Ovary (tissue), 9 donors: ENCODE measurements around the gene ARMH3. TPM values are rescaled to one million over a fixed set of nuclear protein-coding genes. Genes with fewer than 3 reads are reported as not detected.

Experiments
- DNase-seq, 5 donors: peaks; one replicate each; pipeline ENCODE4 v3.0.0-alpha.2; 2019 to 2020
- H3K27ac ChIP-seq, 2 donors: fragments of 200-600 bp; one replicate each; pipeline versions ENCODE4 v1.5.1 to v1.8.0; 2019 to 2022
- H3K27me3 ChIP-seq: fragments of 200-600 bp; one replicate; pipeline ENCODE4 v1.8.0; 2022
- H3K36me3 ChIP-seq: fragments of 200-600 bp; sonication (generic); one replicate; pipeline ENCODE4 v1.5.1; 2019
- H3K4me1 ChIP-seq: one replicate; pipeline ENCODE4 v1.8.1; 2013; ENCODE audit warnings: mild to moderate bottlenecking, moderate library complexity; ENCODE audit not compliant: insufficient read depth
- H3K4me3 ChIP-seq: fragments of 200-600 bp; sonication (generic); one replicate; pipeline ENCODE4 v1.5.1; 2017
- H3K9me3 ChIP-seq, 2 donors: fragments of 200-600 bp in 1 of 2; sonication (generic) in 1 of 2; one replicate each; pipeline versions ENCODE4 v1.5.1 to v1.8.1; 2013 to 2019; ENCODE audit warnings: mild to moderate bottlenecking in 1 of 2, moderate library complexity in 1 of 2
- CTCF ChIP-seq, 3 donors: fragments of 450-650 bp in 2 of 3; fragments of 200-600 bp in 1 of 3; IDR thresholded peaks; one replicate each; pipeline versions ENCODE4 v1.5.1 to v1.8.0; 2016 to 2022; ENCODE audit warnings: antibody characterized with exemption in 3 of 3, mild to moderate bottlenecking in 1 of 3
- EP300 ChIP-seq: sonication (generic); formaldehyde crosslinking; IDR thresholded peaks from one replicate; pipeline ENCODE4 v1.6.1; 2017; ENCODE audit warnings: antibody characterized with exemption
- POLR2A ChIP-seq: fragments of 450-650 bp; IDR thresholded peaks from one replicate; pipeline ENCODE4 v1.6.1; 2017; ENCODE audit warnings: antibody characterized with exemption, mild to moderate bottlenecking, moderate library complexity
- WGBS, 3 donors: extraction: QIAGEN DNeasy Blood & Tissue Kit in 1 of 3; methylation state at CpG; one replicate each; pipeline versions ENCODE4 v1.1.5 to v1.1.7; 2013 to 2017; 5-methylcytosine and 5-hydroxymethylcytosine counted together
- intact Hi-C, 4 donors: fragments of 100-400 bp; cut with DNase I; formaldehyde crosslinking; loops; one replicate each; pipeline versions ENCODE4 v1.11.0 to v1.15.1; 2022 to 2023
- polyA plus RNA-seq, 2 donors: library from polyadenylated mRNA; stranded (reverse); fragments of 200-250 nt in 1 of 2; fragments of 350-450 nt in 1 of 2; fragmentation: Illumina TruSeq in 1 of 2; extraction: RNeasy Lipid Tissue Mini Kit (QIAGEN cat#74804) in 1 of 2; gene quantifications; one replicate each; pipeline ENCODE4 v1.2.3, GENCODE V29; 2013 to 2014
- total RNA-seq, 7 donors: library from RNA; depleted of rRNA in 2 of 7; stranded (reverse); fragments of >200 nt in 2 of 7; fragmentation: NEBNext Ultra II Directional in 3 of 7; extraction: Animal tissue kit (Norgen Biotek cat#: 25700) in 3 of 7; gene quantifications; one replicate each; pipeline versions ENCODE4 v1.1.0 to v1.2.4, GENCODE V29; 2016 to 2023
- donor health status: DM: no; HTN: no; CAD: no; lungs with moderate emphysema.
- donor health status: DM: no; HTN: no; CAD: no.
- donor health status: Bipolar disorder and iron deficiency.
- donor health status: DM: yes; HTN: yes; CAD: no.
- donor health status: DM: no; HTN: no; CAD: no.
- donor health status: DM: yes; HTN: yes; CAD: no.

ARMH3 gene
- total and polyA plus RNA-seq, 9 donors = 9.1 to 24.2 (median 18.1) TPM

GRCh38 chr10:101889256-101890210 lies 166.4 kb downstream of the ARMH3 start:
- Histone ChIP-seq H3K4me1 (no peaks in the 10 kb centered on the region), H3K27ac (no peak overlapping the region), H3K9me3 (no peaks in the 10 kb centered on the region), H3K27me3 (no peaks in the 10 kb centered on the region), H3K36me3 (no peaks in the 10 kb centered on the region), H3K4me3 (no peak overlapping the region)
- peak; percentile 35 to 75 (median 56) for DNase-seq
- peak in 1 of 3 donors; percentile 30 for TF ChIP-seq CTCF (IDR thresholded peaks at IDR 0.05)
- TF ChIP-seq POLR2A = no peak
- no peak for TF ChIP-seq EP300
- WGBS, 3 donors = 58 to 66% (median 65%) methylated on average over 5 of the region's 5 CpGs
- intact Hi-C loops = loop anchor here in 2 of 4 donors (5.0 to 10.0 kb wide), 2 partner anchors 123 to 125 kb away; no protein-coding TSS in a partner anchor

GRCh38 chr10:101888251-101888949 lies 167.6 kb downstream of the ARMH3 start:
- Histone ChIP-seq H3K27ac (no peak overlapping the region), H3K4me3 (no peak overlapping the region), H3K27me3 (no peaks in the 10 kb centered on the region), H3K4me1 (no peaks in the 10 kb centered on the region), H3K9me3 (no peaks in the 10 kb centered on the region), H3K36me3 (no peaks in the 10 kb centered on the region)
- TF ChIP-seq CTCF (IDR thresholded peaks at IDR 0.05) (no peak), POLR2A (no peak), EP300 (no peak)
- WGBS, 3 donors = 92 to 97% (median 93%) methylated on average over 2 of the region's 2 CpGs
- intact Hi-C loops = no loop called here
- no peak for DNase-seq

GRCh38 chr10:101887775-101888174 lies 168.2 kb downstream of the ARMH3 start:
- DNase-seq = no peak
- no peak for TF ChIP-seq EP300
- no peak for TF ChIP-seq CTCF (IDR thresholded peaks at IDR 0.05)
- no peak for TF ChIP-seq POLR2A
- H3K4me1 ChIP-seq = no peaks in the 10 kb centered on the region
- H3K9me3 ChIP-seq = no peaks in the 10 kb centered on the region
- H3K27me3 ChIP-seq = no peaks in the 10 kb centered on the region
- intact Hi-C loops = no loop called here
- no peak overlapping the region for H3K27ac ChIP-seq
- H3K4me3 ChIP-seq = no peak overlapping the region
- WGBS, 3 donors = 63 to 66% (median 63%) methylated on average over 5 of the region's 5 CpGs
- H3K36me3 ChIP-seq = no peaks in the 10 kb centered on the region

- Histone ChIP-seq H3K36me3 (no peaks in the 10 kb centered on the region), H3K9me3 (no peaks in the 10 kb centered on the region), H3K27me3 (no peaks in the 10 kb centered on the region), H3K27ac (no peak overlapping the region), H3K4me1 (no peaks in the 10 kb centered on the region), H3K4me3 (no peak overlapping the region)
- TF ChIP-seq CTCF (IDR thresholded peaks at IDR 0.05) (no peak), EP300 (no peak)
- DNase-seq = no peak
- intact Hi-C loops = no loop called here
- 93 to 95% (median 94%) methylated on average over 1 of the region's 1 CpG for WGBS, 3 donors
Measured at GRCh38 chr10:101886521-101887312, 169.3 kb downstream of the ARMH3 start.
